Measurements from ENCODE around the gene ATXN10.
"Not testable (repeated sequence)": the region's sequence is repeated elsewhere in the genome, so short reads cannot be mapped to it uniquely, and the experiment has no call there.

ATXN10 gene, protein sequence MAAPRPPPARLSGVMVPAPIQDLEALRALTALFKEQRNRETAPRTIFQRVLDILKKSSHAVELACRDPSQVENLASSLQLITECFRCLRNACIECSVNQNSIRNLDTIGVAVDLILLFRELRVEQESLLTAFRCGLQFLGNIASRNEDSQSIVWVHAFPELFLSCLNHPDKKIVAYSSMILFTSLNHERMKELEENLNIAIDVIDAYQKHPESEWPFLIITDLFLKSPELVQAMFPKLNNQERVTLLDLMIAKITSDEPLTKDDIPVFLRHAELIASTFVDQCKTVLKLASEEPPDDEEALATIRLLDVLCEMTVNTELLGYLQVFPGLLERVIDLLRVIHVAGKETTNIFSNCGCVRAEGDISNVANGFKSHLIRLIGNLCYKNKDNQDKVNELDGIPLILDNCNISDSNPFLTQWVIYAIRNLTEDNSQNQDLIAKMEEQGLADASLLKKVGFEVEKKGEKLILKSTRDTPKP

DNA sequence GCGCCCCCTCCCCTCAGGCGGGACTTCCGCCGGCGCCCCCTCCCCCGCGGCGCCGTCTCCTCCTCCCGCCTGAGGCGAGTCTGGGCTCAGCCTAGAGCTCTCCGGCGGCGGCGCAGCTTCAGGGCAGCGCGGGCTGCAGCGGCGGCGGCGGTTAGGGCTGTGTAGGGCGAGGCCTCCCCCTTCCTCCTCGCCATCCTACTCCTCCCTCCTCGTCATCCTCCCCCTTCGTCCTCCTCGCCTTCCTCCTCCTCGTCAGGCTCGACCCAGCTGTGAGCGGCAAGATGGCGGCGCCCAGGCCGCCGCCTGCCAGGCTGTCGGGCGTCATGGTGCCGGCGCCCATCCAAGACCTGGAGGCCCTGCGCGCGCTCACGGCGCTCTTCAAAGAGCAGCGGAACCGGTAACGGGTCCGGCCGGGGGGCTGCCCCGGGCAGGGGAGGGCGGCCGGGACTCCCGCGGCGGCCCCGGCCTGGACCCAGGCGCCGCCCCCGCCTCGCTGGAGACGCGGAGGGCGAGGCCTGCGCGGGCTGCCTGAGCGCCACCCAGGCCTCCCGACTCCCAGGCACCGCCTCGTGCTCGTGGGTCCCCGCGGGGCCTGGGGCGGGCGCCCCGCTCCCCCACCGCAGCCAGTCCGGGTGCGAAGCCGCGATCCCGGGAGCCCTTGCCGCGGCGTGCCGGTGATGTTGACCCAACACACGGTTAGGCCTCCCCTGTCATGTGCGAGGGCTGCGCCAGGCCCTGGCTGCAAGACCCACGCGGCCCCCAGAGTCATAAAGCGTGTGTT lies at the start of gene ATXN10:
Gene ATXN10, plus strand, starts transcription at position 52 of the 781 bp plus-strand sequence. Its CDS starts 230 bp downstream, at position 282.
- DNase-seq (ENCODE audit: low read depth) = peak; percentile 49

DNA sequence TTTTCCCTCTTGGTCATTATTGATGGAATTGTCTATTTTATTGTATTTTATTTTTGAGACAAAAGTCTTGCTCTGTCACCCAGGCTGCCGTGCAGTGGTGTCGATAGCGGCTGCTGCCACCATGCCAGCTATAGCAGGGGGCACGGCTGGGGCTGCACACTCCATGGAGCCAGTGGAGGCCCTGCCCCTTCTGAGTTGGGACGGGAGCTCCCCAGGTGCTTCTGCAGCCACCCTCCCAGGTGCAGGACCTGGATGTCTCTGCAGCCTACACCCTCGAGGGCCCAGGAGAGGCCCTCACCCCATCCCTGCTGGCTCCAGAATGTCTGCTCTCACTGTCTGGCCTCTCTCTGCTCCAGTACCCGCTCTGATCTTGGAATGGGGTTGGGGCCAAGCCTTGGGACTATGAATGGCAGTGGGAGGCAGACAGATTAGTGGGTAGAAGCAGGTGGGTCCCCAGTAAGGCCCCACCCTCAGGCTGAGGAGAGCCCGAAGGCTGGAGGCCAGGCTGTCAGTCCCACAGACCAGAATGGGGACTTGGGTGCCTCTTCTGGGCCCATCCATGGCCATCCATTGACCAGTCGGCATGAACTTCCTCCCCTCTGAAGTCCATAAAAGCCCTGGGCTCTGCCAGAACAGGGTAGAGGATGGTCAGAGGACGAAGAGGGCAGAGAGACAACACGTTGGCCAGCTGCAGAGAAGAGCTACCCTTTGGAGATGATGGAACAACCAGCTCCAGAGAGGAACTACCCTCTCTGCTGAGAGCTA lies 49.6 kb upstream of the ATXN10 start:
- DNase-seq (ENCODE audit: low read depth) = no peak

DNA sequence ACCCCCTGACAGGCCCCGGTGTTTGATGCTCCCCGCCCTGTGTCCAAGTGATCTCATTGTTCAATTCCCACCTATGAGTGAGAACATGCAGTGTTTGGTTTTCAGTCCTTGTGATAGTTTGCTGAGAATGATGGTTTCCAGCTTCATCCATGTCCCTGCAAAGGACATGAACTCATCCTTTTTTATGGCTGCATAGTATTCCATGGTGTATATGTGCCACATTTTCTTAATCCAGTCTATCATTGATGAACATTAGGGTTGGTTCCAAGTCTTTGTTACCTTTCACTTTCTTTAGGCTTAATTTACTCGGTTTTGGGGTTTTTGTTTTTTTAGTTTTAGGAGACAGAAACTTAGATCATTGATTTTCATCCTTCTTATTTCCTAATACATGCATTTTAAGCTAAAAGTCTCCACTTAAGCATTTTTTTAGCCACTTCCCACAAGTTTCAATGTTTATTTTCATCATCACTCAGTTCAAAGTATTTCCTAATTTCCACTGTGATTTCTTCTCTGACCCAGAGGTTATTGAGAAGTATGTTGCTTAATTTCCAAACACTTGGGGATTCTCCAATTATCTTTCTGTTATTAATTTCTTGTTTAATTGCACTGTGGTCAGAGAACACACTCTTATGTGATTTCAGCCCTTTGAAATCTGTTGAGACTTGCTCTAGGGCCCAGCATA lies 48.0 kb upstream of the ATXN10 start:
- not testable (repeated sequence) for DNase-seq (ENCODE audit: low read depth)

DNA sequence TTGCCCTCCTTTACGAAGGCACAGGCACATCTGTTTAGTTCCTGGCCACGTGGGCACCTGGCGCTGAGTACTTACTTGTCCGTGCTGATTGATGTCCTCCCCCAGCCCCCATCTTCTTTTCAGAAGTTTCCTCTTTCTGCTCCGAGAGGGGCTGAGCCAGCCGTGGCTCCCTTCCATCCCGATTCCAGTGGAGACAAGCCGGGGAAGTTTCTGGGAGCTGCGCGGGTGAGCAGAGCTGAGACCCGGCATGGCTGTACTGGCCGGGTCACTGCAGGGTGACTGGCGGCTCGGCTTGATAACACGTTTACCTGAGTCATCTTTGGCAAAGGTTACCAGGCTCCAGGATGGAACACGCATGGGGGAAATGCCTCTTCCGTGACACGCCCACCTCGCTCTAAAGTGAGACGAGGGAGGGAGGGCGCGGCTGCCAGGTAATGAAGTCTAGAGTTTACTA lies 45.4 kb upstream of the ATXN10 start:
- DNase-seq (ENCODE audit: low read depth) = no peak

DNA sequence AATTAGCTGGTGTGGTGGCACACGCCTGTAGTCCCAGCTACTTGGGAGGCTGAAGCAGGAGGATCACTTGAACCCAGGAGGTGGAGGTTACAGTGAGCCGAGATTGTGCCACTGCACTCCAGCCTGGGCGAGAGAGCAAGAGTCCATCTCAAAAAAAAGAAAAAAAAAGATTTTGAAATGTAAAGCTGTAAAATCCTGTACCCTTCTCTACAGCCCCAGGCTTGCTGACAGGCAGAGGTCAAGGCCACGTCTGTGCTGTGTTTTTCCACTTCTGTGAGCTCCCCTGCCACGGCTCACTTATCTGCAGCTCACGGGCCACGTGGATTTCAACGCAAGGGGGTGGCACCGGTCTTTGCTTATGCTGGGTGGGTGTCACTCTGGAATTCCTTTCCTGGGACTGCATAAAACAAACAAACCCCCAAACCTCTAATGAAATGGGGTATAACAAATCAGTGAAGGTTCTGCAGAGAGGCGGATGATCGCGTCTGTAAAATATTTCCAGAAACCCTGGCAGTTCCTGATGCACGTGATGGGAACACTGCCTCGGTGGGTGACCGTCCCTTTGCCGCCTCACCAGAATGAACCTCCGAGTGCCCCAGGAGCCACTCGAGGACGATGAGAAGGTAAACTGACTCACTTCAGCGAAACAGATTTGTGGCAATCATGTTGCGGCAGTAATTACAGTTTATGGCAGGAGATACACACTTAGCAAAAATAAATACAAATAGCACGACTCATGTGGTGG lies 44.0 kb upstream of the ATXN10 start:
- no peak for DNase-seq (ENCODE audit: low read depth)

DNA sequence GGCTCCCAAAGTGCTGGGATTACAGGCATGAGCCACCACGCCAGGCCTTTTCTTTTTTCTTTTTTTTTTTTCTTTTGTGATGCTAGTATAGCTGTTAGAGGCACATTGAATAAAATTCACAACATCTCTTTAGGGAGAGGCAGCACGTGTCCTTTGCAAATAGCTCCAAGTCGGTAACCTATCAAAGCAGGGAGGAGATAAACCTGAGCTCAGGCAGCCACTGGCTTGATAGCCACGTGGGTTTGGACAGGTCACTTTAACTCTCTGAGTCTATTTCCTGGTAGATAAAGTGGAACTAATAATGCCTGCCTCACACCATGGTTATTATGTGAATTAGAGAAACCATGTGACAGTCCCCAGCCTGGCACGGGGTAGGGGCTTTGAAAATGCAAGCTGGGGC lies 43.1 kb upstream of the ATXN10 start:
- DNase-seq (ENCODE audit: low read depth) = no peak

DNA sequence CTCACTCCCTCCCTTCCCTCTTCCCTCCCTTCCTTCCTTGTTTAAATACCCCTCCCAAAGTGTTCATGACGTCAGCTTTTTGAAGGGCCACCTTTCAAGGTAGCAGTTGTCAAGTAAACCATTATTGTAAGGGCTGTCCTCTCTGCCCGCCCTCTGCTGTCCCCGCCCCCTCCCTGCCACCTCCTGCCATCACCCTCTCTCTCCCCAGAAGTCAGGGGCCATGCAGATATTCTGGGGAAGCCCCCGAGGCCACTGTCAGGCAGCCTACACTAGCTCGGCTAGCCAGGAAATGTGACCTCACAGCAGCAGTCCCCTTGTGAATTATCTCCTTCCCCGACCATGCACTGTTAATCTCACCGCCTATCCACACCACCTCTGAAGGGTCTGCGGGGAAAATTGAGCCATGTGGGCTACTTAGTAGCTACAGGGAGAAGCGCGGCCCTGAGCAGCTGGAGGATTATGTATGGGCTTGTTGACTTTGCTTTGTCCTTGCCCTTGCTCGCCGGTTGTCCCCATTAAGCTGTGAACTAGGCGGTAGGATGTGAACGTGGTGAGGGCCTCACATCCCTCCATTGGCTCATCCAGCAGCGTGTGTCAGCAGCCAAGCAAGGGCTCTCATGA lies 42.1 kb upstream of the ATXN10 start:
- no peak for DNase-seq (ENCODE audit: low read depth)

DNA sequence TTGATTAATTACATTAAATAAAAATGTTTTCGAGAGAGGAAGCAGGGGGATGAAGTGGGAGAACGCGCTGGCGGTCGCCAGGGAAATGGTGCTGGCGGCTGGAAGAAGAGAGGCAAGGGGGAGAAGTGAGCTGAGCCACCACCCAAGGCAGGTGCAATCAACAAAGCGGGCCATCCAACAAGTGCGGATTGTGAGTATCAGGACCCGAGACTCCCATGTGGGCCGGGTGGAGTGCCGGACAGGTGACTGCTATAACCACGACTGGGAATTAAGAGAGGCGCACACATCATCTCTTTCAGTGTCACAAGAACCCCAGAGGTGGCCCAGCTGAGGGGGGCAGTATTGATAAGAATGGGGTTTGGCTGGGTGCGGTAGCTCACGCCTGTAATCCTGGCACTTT lies 41.2 kb upstream of the ATXN10 start:
- DNase-seq (ENCODE audit: low read depth) = no peak

DNA sequence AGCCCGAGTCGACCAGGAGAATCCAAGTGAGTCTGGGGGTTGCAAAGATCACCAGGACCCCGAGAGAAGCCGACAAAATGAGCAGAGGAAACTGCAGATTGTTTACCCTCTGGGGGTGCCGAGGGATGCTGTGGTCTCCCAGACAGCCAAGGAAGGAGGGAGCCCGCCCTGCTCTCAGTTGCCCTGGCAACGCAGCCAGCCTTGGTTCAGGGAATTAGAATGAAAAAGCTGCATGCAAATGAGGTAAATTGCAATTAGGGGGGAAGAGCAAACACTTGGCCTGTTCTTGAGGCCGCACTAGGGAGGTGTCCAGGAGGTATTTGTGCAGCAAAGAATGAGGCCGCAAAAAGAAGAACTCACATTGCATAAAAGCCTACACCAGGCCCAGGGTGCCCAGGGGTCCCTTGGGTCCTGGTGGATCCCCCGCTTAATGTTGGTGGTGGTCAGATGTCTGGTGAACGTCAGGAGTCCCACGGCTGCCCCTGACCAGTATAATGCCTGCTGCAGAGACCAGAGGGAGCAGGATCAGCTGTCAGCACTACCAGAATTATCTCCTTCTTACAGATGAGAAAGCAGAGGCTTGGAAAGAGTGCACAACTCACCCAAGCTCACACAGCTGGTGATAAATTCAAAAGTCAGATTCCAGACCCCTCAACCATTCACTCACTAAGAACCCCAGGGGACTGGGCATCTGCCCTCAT lies 40.3 kb upstream of the ATXN10 start:
- no peak for DNase-seq (ENCODE audit: low read depth)

DNA sequence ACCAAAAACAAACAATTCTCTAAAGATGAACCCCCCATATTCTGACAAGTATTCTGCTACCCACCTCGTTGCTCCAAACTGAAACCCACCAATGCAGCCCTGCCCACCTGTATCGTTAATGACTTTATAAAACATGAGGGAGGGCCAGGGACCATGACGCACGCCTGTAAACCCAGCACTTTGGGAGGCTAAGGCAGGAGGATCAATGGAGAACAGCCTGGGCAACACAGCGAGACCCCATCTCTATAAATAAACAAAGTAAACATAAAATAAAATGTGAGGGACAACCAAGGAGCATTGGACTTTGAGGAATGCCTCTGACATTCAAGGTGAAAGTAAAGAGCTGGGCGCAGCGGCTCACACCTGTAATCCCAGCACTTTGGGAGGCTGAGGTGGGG lies 39.8 kb upstream of the ATXN10 start:
- no peak for DNase-seq (ENCODE audit: low read depth)

DNA sequence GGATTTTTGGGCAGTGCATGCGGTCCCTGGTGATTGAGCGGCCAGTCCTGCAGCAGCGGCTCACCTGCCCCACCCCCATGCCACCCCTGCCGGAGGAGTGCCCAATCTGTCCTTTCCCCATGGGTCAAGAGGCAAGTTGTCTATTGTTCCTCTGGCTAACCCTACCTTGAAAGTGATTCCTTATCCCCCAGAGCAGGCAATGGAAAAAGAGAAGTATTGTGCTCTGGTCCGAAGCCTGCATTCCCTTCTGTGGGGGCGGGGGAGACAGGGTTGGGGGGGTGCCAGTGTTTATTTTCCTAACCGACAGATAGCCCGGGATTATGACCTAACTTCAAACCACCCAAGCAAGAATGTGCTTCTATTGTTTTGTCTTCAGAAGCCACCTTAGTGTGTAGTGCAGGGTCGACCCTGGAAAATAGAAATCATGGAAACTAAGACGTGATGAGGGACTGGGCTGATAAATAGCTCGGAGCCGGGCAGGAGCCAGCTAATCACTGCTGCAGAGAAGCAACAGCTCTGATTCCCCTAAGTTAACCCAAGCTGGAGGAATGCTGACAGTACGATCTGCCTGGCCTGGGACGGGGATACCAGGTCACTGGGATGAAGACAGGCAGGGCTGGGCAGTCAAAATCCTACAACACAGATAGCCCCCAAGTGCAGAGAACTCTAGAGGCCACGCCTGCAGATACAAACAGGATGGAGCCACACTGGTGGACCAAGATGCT lies 38.7 kb upstream of the ATXN10 start:
- no peak for DNase-seq (ENCODE audit: low read depth)

DNA sequence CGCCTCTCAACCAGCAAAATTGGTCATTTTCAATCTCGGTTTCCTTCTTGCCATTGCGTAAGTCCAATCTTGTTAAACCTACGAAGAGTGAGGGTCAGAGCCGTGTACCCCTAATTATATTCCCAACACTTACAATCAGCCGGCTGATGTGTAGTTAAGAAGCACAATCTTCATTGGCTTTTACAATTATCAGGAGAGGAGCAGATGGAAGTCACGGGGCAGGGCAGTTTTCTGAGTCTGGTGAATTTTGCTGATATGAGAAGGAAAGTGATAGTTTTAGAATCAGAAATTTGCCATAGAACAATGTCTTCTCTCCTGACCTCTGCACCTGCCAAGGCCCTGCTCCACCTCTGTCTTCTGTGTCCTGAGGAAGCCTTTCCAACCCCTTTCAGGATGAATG lies 35.0 kb upstream of the ATXN10 start:
- no peak for DNase-seq (ENCODE audit: low read depth)

DNA sequence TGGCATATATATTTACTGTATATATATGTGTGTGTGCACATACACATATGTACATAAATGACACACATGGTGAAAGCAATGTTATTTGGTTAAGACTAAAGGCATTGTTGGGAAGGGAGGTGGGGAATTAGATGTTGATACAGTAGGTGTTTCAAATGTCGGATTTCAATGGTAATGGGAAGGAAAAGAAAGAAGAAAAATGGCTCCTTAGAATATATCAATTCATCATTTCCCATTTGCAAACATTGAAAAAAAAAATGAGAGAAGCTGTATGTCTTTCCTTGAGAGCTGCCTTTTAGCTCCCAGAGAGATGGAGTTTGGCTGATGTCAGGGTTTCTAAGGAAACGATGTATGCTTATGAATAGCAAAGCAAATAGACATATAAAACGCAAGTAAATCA lies 33.4 kb upstream of the ATXN10 start:
- DNase-seq (ENCODE audit: low read depth) = no peak

DNA sequence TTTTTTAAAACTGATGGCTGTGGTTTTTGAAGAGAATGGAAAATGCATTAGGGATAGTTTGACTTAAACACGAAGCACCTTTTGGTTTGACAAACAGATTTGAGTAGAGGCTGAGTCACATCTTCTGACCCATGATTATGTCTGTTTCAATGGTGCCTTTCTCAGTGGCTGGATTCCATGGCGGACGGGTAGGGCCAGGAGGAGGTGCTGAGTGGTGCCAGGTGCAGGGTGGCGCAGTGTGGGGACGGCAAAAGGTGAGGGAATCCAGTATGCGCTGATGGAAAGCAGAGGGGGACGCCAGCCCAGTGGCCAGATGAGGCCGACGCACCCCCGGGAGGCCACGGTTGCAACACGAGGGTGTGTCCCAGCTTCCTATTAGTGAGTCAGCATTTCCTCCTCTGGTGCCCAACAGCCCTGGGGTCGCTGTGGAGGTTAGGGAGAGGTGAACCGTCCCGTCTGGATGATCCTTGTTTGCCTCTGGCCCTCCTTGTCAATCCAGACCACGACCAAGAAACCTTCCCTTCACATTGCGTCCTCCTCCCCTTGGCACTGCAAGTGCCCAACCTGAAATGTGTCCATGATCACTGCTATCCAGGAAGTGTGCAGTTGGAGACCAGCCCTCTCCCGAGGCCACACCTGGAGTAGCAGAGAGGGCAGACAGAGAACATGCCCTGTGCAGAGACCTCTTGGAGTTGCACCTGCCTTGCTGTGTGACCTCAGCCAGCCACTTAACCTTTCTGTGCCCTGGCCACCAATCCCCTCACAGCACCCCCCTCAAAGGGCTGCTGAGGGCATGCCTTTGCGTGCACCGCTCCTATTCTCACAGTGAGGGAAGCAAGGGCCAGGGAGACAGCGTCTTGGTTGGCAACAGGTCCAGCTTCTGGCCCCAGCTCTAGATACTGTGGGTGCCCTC lies 32.5 kb upstream of the ATXN10 start:
- no peak for DNase-seq (ENCODE audit: low read depth)

DNA sequence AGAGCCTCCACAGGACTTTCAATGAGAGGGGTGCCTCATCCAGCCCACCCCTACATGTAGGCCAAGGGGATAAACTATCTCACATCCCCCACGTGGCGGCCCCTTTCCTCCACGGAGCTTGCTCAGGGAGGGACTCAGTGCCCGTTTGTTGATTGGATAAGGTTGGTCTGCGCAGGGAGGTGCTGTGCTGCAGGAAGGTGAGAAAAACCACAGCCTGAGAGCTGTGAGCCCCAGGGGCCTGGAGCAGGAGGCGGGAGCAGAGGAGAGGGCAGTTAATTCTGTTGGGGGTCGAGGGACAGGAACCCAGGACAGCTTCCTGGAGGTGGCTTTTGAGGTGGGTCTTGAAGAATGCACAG lies 31.9 kb upstream of the ATXN10 start:
- DNase-seq (ENCODE audit: low read depth) = no peak

DNA sequence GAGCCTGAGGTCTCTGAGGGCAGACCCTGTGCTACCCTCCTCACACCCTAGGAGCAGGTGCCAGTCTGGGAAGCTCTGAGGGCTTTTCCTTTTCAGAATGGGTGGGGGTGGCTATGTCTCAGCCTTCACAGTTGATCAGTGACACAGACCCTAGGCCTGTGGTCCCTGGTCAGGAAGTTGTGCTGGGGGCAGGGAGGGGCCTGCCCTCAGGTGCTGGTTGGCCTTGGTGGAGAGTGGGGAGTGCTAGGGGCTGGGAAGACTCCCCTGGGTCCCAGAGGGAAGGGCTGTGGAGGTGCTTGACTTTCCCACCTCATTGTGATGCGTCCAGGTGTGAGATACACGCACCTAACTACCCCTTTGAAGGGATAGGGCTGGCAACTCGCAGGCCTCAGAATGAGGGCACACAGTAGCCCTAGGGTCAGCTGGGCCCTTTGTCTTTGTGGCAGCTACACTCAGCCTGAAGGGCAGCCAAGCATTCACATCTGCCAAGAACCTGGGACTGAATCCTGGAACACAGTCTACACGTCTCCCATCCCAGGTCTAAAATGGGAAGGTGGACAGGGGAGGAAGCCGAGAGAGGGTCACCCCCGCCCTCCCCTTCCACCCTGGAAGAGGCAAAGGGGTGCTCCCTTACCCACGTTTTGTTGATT lies 31.2 kb upstream of the ATXN10 start:
- no peak for DNase-seq (ENCODE audit: low read depth)

DNA sequence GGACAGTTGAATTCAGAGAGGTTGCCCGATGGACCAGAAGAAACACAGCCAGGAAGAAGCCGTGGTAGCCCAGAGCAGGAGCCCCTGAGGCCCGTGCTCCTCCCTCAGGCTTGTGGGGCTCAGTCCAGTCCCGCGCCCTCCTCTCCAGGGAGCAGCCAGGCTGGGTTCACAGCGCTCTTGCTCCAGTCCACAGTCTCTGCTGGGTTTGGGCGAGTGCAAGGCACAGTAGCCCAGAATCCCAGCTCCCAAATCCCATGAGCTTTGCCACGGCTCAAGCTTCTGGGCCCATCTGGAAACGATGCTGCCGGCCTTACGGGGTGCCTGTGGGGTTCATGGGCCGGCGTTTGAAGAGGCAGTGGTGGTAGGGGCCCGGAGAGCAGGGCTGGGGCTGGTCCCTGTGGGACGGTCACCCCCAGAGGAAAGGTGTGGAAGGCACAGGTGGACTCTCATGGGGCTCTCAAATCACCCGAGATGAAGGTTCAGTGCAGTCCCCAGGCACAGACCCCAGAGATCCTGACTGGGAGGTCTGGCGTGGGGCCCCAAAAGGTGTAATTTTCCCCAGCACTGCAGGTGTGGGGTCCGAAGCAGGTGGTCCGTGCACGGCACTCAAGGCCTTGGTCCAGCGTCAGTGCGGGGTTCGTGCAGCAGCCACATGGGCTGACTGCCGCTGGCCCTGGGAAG lies 30.6 kb upstream of the ATXN10 start:
- no peak for DNase-seq (ENCODE audit: low read depth)
